IPS DF 4.7 (cell line): ENCODE data around the gene CBFA2T3.
"Not testable (repeated sequence)": the region's sequence is repeated elsewhere in the genome, so short reads cannot be mapped to it uniquely, and the experiment has no call there.

ENCODE experiments used
- DNase-seq: peaks from one replicate; pipeline ENCODE4 v3.0.0-alpha.2; 2013; ENCODE audit warnings: low spot score; ENCODE audit errors: extremely low read depth

The CBFA2T3 gene

GRCh38 chr16:88910284-88911135 is 66.5 kb downstream of the CBFA2T3 start:
- no peak for DNase-seq

- DNase-seq, result no peak
These were observed 67.4 kb downstream of the CBFA2T3 start for GRCh38 chr16:88909431-88910210.

- DNase-seq, result no peak
These were observed 68.7 kb downstream of the CBFA2T3 start for GRCh38 chr16:88908307-88908706.

GRCh38 chr16:88907768-88908167 is 69.2 kb downstream of the CBFA2T3 start:
- no peak for DNase-seq

GRCh38 chr16:88906535-88907105 is 70.4 kb downstream of the CBFA2T3 start:
- DNase-seq, result no peak

GRCh38 chr16:88906020-88906419 is 71.0 kb downstream of the CBFA2T3 start:
- no peak for DNase-seq

- DNase-seq, result no peak
These were observed 71.4 kb downstream of the CBFA2T3 start for GRCh38 chr16:88905563-88905962.

GRCh38 chr16:88904676-88905365 is 72.2 kb downstream of the CBFA2T3 start:
- DNase-seq, result no peak

GRCh38 chr16:88903267-88903666 is 73.7 kb downstream of the CBFA2T3 start:
- no peak for DNase-seq

GRCh38 chr16:88902744-88903143 is 74.3 kb downstream of the CBFA2T3 start:
- no peak for DNase-seq

GRCh38 chr16:88901718-88902337 is 75.2 kb downstream of the CBFA2T3 start:
- DNase-seq, result no peak

GRCh38 chr16:88900662-88901052 is 76.3 kb downstream of the CBFA2T3 start:
- no peak for DNase-seq

GRCh38 chr16:88899901-88900661 is 76.9 kb downstream of the CBFA2T3 start:
- no peak for DNase-seq

GRCh38 chr16:88897696-88898425 is 79.1 kb downstream of the CBFA2T3 start:
- DNase-seq, result no peak

- DNase-seq, result no peak
These were observed 80.6 kb downstream of the CBFA2T3 start for GRCh38 chr16:88896238-88897070.

GRCh38 chr16:88895335-88895734 is 81.7 kb downstream of the CBFA2T3 start:
- no peak for DNase-seq

- DNase-seq, result no peak
These were observed 82.2 kb downstream of the CBFA2T3 start for GRCh38 chr16:88894681-88895300.

- not testable (repeated sequence) for DNase-seq
These were observed 82.7 kb downstream of the CBFA2T3 start for GRCh38 chr16:88894266-88894665.
